ENCODE measurements around the gene EPHB2. TPM values are rescaled to one million over a fixed set of nuclear protein-coding genes. Genes with fewer than 3 reads are reported as not detected.

Gene EPHB2
- total RNA-seq, 1 donor from 2014 or later: not detected

Other genes with a start within 250 kb of the EPHB2 start
- not detected in 2 replicates for gene EPHA8, start 147.3 kb upstream of the EPHB2 start, total RNA-seq
- not detected in 2 replicates for gene C1QA, start 74.2 kb upstream of the EPHB2 start, total RNA-seq
- gene C1QC, start 67.2 kb upstream of the EPHB2 start, total RNA-seq: not detected in 2 replicates
- gene C1QB, start 57.6 kb upstream of the EPHB2 start, total RNA-seq: not detected in 2 replicates